Measurements from ENCODE around the gene CENPE. TPM values are rescaled to one million over a fixed set of nuclear protein-coding genes. Genes with fewer than 3 reads are reported as not detected.
"Not testable (repeated sequence)": the region's sequence is repeated elsewhere in the genome, so short reads cannot be mapped to it uniquely, and the experiment has no call there.

CENPE gene
- total RNA-seq, 6 donors from 2014 or later, result 1.0 to 4.2 (median 1.6) TPM

DNA sequence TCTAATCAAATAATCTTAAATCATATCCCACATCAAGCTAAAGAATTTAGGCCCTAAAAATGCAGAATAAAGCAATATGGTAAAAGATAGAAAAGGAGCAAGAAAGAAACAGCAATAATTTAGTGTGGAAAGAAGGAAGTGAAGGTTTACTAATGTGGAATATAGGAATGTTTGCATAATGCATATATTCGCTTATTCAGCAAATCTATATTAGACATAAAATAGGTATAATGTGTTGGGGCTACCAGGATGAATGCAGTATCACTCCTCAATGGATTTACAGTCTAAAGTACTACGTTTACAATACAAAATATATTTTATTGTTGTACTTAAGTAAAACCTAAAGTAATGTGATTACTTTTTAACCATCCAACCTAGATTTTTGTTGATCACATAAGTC, 4.7 kb downstream of the CENPE start:
- WGBS, 2 donors, result 91 to 97% methylated on average over 2 of the region's 2 CpGs
- Histone ChIP-seq H3K27me3 (no peaks in the 10 kb centered on the region), H3K27ac (no peak overlapping the region), H3K36me3 (no peaks in the 10 kb centered on the region), H3K4me1 (peaks cover 0 to 9% (median 7%) of the 10 kb centered on the region in 4 donors), H3K4me3 (no peak overlapping the region), H3K9me3 (no peaks in the 10 kb centered on the region)
- TF ChIP-seq POLR2A (IDR thresholded peaks at IDR 0.05) (no peak), CTCF (IDR thresholded peaks at IDR 0.05) (no peak), EP300 (IDR thresholded peaks at IDR 0.05) (no peak), POLR2AphosphoS5 (IDR thresholded peaks at IDR 0.05) (no peak)
- ATAC-seq (ENCODE audit: low FRiP score in 2 of 2) (no peak), DNase-seq (no peak)

- ATAC-seq (ENCODE audit: low FRiP score in 2 of 2) (no peak), DNase-seq (no peak)
- H3K36me3 ChIP-seq, result no peaks in the 10 kb centered on the region
- no peak overlapping the region for H3K4me3 ChIP-seq
- no peaks in the 10 kb centered on the region for H3K27me3 ChIP-seq
- TF ChIP-seq POLR2AphosphoS5 (IDR thresholded peaks at IDR 0.05) (no peak), POLR2A (IDR thresholded peaks at IDR 0.05) (no peak), EP300 (IDR thresholded peaks at IDR 0.05) (no peak), CTCF (IDR thresholded peaks at IDR 0.05) (no peak)
- H3K4me1 ChIP-seq, result no peaks in the 10 kb centered on the region
- H3K27ac ChIP-seq, result no peak overlapping the region
- H3K9me3 ChIP-seq, result peaks cover 0 to 7% (median 5%) of the 10 kb centered on the region in 4 donors
Observed at GRCh38 chr4:103171006-103171405, 27.1 kb downstream of the CENPE start.

DNA sequence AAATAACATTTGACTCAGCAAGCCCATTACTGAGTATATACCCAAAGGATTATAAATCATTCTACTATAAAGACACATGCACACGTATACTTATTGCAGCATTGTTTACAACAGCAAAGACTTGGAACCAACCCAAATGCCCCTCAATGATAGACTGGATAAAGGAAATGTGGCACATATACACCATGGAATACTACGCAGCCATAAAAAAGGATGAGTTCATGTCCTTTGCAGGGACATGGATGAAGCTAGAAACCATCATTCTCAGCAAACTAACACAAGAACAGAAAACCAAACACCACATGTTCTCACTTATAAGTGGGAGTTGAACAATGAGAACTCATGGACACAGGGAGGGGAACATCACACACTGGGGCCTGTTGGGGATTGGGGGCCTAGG, 28.4 kb downstream of the CENPE start:
- not testable (repeated sequence) for H3K4me3 ChIP-seq; H3K27me3 ChIP-seq; H3K27ac ChIP-seq; H3K9me3 ChIP-seq; H3K4me1 ChIP-seq; DNase-seq; H3K36me3 ChIP-seq; ATAC-seq (ENCODE audit: low FRiP score in 2 of 2)
- WGBS, 2 donors, result 96 to 98% methylated on average over 2 of the region's 2 CpGs

DNA sequence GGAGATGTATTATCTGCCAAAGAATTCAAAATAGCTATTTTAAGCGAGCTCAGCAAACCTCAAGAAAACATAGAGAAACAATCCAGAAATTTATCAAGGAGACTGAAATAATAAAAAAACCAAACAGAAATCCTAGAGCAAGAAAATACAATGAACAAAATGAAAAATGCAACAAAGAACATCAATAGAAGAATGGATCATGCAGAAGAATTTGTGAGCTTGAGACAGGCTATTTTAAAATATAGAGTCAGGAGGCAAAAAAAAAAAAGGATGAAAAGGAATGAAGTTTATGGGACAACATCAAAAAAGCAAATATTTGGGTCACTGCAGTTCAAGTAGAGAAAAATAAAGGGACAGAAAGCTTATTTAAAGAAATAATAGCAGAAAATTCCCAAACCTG, 29.1 kb downstream of the CENPE start:
- Histone ChIP-seq H3K27ac (no peak overlapping the region), H3K4me1 (no peaks in the 10 kb centered on the region), H3K4me3 (no peak overlapping the region), H3K27me3 (no peaks in the 10 kb centered on the region), H3K36me3 (no peaks in the 10 kb centered on the region), H3K9me3 (peaks cover 0 to 7% (median 5%) of the 10 kb centered on the region in 4 donors)
- 95 to 100% methylated on average over 1 of the region's 1 CpG for WGBS, 2 donors
- DNase-seq (no peak), ATAC-seq (ENCODE audit: low FRiP score in 2 of 2) (no peak)
- TF ChIP-seq POLR2AphosphoS5 (IDR thresholded peaks at IDR 0.05) (no peak), CTCF (IDR thresholded peaks at IDR 0.05) (no peak), POLR2A (IDR thresholded peaks at IDR 0.05) (no peak), EP300 (IDR thresholded peaks at IDR 0.05) (no peak)

DNA sequence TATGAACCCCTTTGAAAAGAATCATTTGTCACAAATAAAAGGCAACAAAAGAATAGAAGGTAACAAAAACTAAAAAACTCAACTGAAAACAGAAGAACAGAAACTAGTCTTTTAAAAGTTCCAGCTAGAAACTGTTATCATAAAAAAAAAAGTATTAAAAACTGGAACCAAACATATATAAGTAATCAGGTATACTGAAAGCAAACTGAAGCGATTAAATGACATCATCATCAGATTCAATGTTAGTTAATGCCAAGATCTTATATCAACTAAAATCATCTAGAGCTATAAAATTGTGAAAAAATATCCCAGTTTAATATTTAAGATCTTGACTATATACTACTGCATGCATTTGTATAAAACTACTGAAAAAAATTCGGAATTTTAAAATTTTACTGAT, 36.0 kb downstream of the CENPE start:
- Histone ChIP-seq H3K4me3 (no peak overlapping the region), H3K36me3 (no peaks in the 10 kb centered on the region), H3K4me1 (no peaks in the 10 kb centered on the region), H3K9me3 (no peaks in the 10 kb centered on the region), H3K27me3 (no peaks in the 10 kb centered on the region), H3K27ac (no peak overlapping the region)
- 98 to 100% methylated on average over 2 of the region's 2 CpGs for WGBS, 2 donors
- DNase-seq, result no peak
- TF ChIP-seq POLR2AphosphoS5 (IDR thresholded peaks at IDR 0.05) (no peak), POLR2A (IDR thresholded peaks at IDR 0.05) (no peak), EP300 (IDR thresholded peaks at IDR 0.05) (no peak), CTCF (IDR thresholded peaks at IDR 0.05) (no peak)
- ATAC-seq (ENCODE audit: low FRiP score in 2 of 2), result no peak
